HG03439 (cell line): ENCODE measurements around the gene PPP2R2B.

Experiments used
- ATAC-seq: cut with Tn5 transposase; IDR thresholded peaks from one replicate; pipeline ENCODE4 v1.9.1; 2021; ENCODE audit warnings: mild to moderate bottlenecking, moderate library complexity; ENCODE audit not compliant: unreplicated experiment

PPP2R2B gene

GRCh38 chr5:146878476-146879172 lies at the start of gene PPP2R2B:
PPP2R2B (minus strand) TSS chr5:146878757.
- no peak for ATAC-seq

- ATAC-seq = no peak
Measured at GRCh38 chr5:146924132-146924531, 45.6 kb upstream of the PPP2R2B start.

GRCh38 chr5:146921225-146921624 lies 42.7 kb upstream of the PPP2R2B start:
- ATAC-seq = no peak

- no peak for ATAC-seq
Measured at GRCh38 chr5:146920351-146920881, 41.9 kb upstream of the PPP2R2B start.

GRCh38 chr5:146919304-146919703 lies 40.7 kb upstream of the PPP2R2B start:
- ATAC-seq = no peak

GRCh38 chr5:146917931-146918330 lies 39.4 kb upstream of the PPP2R2B start:
- ATAC-seq = no peak

- ATAC-seq = no peak
Measured at GRCh38 chr5:146912874-146913273, 34.3 kb upstream of the PPP2R2B start.

GRCh38 chr5:146910239-146910638 lies 31.7 kb upstream of the PPP2R2B start:
- ATAC-seq = no peak

GRCh38 chr5:146909255-146910068 lies 30.9 kb upstream of the PPP2R2B start:
- ATAC-seq = no peak

- no peak for ATAC-seq
Measured at GRCh38 chr5:146906803-146907202, 28.2 kb upstream of the PPP2R2B start.

- ATAC-seq = no peak
Measured at GRCh38 chr5:146904890-146905289, 26.3 kb upstream of the PPP2R2B start.

GRCh38 chr5:146903789-146904188 lies 25.2 kb upstream of the PPP2R2B start:
- ATAC-seq = no peak

GRCh38 chr5:146902471-146902870 lies 23.9 kb upstream of the PPP2R2B start:
- no peak for ATAC-seq

- no peak for ATAC-seq
Measured at GRCh38 chr5:146897061-146897460, 18.5 kb upstream of the PPP2R2B start.

GRCh38 chr5:146894753-146895521 lies 16.4 kb upstream of the PPP2R2B start:
- ATAC-seq = no peak

GRCh38 chr5:146893991-146894390 lies 15.4 kb upstream of the PPP2R2B start:
- no peak for ATAC-seq

GRCh38 chr5:146892231-146892630 lies 13.7 kb upstream of the PPP2R2B start:
- no peak for ATAC-seq

GRCh38 chr5:146891511-146891910 lies 13.0 kb upstream of the PPP2R2B start:
- no peak for ATAC-seq

GRCh38 chr5:146890731-146891440 lies 12.3 kb upstream of the PPP2R2B start:
- no peak for ATAC-seq

- no peak for ATAC-seq
Measured at GRCh38 chr5:146890066-146890465, 11.5 kb upstream of the PPP2R2B start.

- ATAC-seq = no peak
Measured at GRCh38 chr5:146889169-146889568, 10.6 kb upstream of the PPP2R2B start.
